PFSK-1 (cell line): Measurements from ENCODE around the gene PPARG.

Experiments
- FOXP2 ChIP-seq: optimal IDR thresholded peaks from 2 replicates; pipeline ENCODE3; 2011; ENCODE audit warnings: borderline replicate concordance, control low read depth, inconsistent platforms; ENCODE audit not compliant: insufficient read depth; ENCODE audit errors: extremely low read length, extremely low read depth
- POLR2AphosphoS5 ChIP-seq: IDR thresholded peaks from 2 replicates; pipeline ENCODE4 v1.6.1; 2012; ENCODE audit warnings: low read depth, mild to moderate bottlenecking, control low read depth, low read length, moderate library complexity
- REST ChIP-seq, 2 experiments: IDR thresholded peaks; 2 replicates each; pipeline versions ENCODE4 v1.6.1 to v1.8.0; 2011 to 2012; ENCODE audit warnings: low read depth in 2 of 2, low read length in 2 of 2, control low read depth in 1 of 2, inconsistent platforms in 1 of 2, mild to moderate bottlenecking in 1 of 2, moderate library complexity in 1 of 2; ENCODE audit not compliant: insufficient read depth in 1 of 2
- SIN3A ChIP-seq: IDR thresholded peaks from 2 replicates; pipeline ENCODE4 v1.6.1; 2012; ENCODE audit warnings: mild to moderate bottlenecking, low read length, moderate library complexity, borderline replicate concordance; ENCODE audit not compliant: insufficient read depth
- TAF1 ChIP-seq: IDR thresholded peaks from 2 replicates; pipeline ENCODE4 v1.6.1; 2012; ENCODE audit warnings: low read length, control low read depth, borderline replicate concordance; ENCODE audit not compliant: insufficient read depth

PPARG gene

GRCh38 chr3:12247411-12247810 lies 41.5 kb upstream of the PPARG start:
- TF ChIP-seq REST (IDR thresholded peaks at IDR 0.05; ENCODE audit: insufficient read depth in 1 of 2, low read depth in 2 of 2, low read length in 2 of 2) (no peak), FOXP2 (no peak), TAF1 (no peak), SIN3A (no peak), POLR2AphosphoS5 (no peak)

DNA sequence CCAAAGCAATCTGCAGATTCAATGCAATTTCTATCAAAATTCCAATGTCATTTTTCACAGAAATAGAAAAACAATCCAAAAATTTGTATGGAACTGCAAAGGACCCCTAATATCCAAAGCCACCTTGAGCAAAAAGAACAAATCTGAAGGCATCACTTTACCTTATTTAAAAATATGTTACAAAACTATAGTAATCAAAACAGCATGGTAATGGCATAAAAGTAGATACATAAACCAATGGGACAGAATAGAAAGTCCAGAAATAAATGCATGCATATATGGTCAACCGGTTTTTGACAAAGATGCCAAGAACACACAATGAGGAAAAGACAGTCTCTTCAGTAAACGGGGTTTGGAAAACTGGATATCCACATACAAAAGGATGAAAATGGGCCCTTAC lies 39.4 kb upstream of the PPARG start:
- no peak for TF ChIP-seq POLR2AphosphoS5
- TF ChIP-seq TAF1: no peak

GRCh38 chr3:12252889-12253288 lies 36.0 kb upstream of the PPARG start:
- TF ChIP-seq SIN3A: no peak

DNA sequence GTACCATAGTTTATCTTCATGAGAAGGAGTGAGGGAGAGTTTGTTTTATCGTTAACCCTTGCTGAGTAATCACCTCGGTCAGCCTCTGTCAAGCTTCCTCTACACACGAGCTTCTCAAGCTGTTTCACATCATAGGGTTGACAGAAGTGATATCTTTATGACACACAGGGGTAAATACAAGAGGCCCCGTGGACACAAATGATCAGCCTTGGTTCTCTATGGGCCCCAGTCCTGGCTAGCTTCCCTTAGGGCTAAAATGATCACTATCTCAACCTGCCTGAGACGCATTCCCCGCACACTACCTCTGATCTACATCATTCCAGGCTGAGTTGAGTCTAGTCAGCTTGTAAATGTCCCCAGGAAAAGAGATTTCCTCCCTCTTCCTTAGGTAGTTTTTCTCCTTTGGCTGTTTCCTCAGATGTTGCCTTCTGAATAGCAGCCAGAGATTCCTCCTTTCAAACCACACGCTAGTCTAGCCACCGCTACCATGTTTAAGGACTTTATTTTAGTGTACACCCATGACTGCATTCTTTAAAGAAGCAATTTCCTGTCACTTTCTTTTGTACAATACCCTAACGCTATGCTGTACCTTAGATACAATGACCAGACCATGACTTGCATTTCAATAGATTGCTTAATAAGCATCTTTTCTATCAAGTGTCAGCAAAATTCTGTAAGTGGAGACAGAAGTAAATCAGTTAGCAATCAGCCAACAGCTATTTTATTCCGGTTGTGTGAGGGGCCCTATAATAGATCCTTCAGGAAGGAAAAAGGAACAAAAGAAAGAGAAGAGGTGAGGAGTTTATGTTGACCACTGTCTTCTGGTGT lies 35.1 kb upstream of the PPARG start:
- TF ChIP-seq POLR2AphosphoS5 (no peak), SIN3A (no peak), TAF1 (no peak), FOXP2 (no peak), REST (IDR thresholded peaks at IDR 0.05; ENCODE audit: insufficient read depth in 1 of 2, low read depth in 2 of 2, low read length in 2 of 2) (no peak)

GRCh38 chr3:12255393-12255792 lies 33.5 kb upstream of the PPARG start:
- TF ChIP-seq TAF1 (no peak), FOXP2 (no peak), POLR2AphosphoS5 (no peak), SIN3A (no peak), REST (IDR thresholded peaks at IDR 0.05; ENCODE audit: insufficient read depth in 1 of 2, low read depth in 2 of 2, low read length in 2 of 2) (no peak)

DNA sequence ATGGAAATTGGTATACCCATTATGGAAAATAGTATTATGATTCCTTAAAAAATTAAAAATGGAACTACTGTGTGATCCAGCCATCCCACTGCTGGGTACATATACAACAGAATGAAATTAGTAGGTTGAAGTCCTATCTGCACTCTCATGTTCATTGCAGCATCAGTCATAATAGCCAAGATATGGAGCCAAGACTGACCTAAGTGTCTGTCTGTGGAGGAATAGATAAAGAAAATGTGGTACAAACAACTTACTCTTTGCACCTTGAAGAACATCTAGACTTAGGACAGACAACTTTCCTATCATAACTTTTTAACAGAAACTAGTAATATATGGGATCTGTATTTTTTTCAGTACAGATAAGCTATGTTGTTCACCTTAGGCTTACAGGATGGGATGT lies 30.0 kb upstream of the PPARG start:
- no peak for TF ChIP-seq SIN3A

GRCh38 chr3:12265508-12265907 lies 23.4 kb upstream of the PPARG start:
- TF ChIP-seq TAF1 (no peak), REST (IDR thresholded peaks at IDR 0.05; ENCODE audit: insufficient read depth in 1 of 2, low read depth in 2 of 2, low read length in 2 of 2) (no peak), SIN3A (no peak), FOXP2 (no peak), POLR2AphosphoS5 (no peak)
